ENCODE results near the gene KCNIP1. TPM values are rescaled to one million over a fixed set of nuclear protein-coding genes. Genes with fewer than 3 reads are reported as not detected.

Gene KCNIP1
- total RNA-seq, 2 experiments from 2014 or later: not detected

DNA sequence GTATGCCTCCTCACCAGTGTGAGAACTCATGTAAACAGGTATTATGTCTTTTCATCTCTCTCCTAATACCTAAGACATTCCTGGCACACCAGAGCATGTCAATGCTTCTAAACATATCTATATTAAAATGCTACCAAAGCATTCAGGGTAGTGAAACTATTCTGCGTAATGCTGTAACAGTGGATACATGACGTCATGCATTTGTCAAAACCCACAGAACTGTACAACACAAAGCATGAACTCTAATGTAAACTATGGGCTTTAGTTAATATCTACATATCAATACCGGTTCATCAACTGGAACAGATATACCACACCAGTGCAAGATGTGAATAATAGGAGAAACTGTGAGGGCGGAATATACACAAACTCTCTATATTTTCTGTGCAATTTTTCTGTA lies 207.5 kb downstream of the KCNIP1 start:
- ChIA-PET CTCF (no interaction called here), POLR2A (no interaction called here)
- Histone ChIP-seq H3K27ac (ENCODE audit: low read depth in 1 of 2, low read length in 2 of 2) (no peak overlapping the region), H3K4me3 (ENCODE audit: low read length) (no peak overlapping the region), H3K27me3 (ENCODE audit: control insufficient read depth in 1 of 2, insufficient read depth in 2 of 2, low read length in 2 of 2) (peaks cover 0 to 2% of the 10 kb centered on the region in 2 experiments), H3K9me3 (ENCODE audit: control insufficient read depth in 1 of 2, insufficient read depth in 1 of 2, low read length in 2 of 2) (peaks cover 3% of the 10 kb centered on the region in 2 experiments), H3K4me1 (ENCODE audit: insufficient read depth, low read length) (no peaks in the 10 kb centered on the region), H3K36me3 (ENCODE audit: insufficient read depth, low read length) (no peaks in the 10 kb centered on the region)
- intact Hi-C loops (cut with DNase I, micrococcal nuclease): no loop called here
- no peak overlapping the region for H3K27ac Mint-ChIP-seq
- no peaks in the 10 kb centered on the region for H3K36me3 Mint-ChIP-seq (ENCODE audit: low read depth)
- TF ChIP-seq, protein P1, sequence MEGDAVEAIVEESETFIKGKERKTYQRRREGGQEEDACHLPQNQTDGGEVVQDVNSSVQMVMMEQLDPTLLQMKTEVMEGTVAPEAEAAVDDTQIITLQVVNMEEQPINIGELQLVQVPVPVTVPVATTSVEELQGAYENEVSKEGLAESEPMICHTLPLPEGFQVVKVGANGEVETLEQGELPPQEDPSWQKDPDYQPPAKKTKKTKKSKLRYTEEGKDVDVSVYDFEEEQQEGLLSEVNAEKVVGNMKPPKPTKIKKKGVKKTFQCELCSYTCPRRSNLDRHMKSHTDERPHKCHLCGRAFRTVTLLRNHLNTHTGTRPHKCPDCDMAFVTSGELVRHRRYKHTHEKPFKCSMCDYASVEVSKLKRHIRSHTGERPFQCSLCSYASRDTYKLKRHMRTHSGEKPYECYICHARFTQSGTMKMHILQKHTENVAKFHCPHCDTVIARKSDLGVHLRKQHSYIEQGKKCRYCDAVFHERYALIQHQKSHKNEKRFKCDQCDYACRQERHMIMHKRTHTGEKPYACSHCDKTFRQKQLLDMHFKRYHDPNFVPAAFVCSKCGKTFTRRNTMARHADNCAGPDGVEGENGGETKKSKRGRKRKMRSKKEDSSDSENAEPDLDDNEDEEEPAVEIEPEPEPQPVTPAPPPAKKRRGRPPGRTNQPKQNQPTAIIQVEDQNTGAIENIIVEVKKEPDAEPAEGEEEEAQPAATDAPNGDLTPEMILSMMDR (IDR thresholded peaks at IDR 0.05): no peak
- H3K9me3 Mint-ChIP-seq: peaks cover 2% of the 10 kb centered on the region
- peaks cover 46% of the 10 kb centered on the region for H3K27me3 Mint-ChIP-seq
- H3K4me3 Mint-ChIP-seq: no peak overlapping the region
- DNase-seq (no peak), ATAC-seq (ENCODE audit: poor library complexity) (no peak)
- H3K4me1 Mint-ChIP-seq (ENCODE audit: low read depth): no peaks in the 10 kb centered on the region

DNA sequence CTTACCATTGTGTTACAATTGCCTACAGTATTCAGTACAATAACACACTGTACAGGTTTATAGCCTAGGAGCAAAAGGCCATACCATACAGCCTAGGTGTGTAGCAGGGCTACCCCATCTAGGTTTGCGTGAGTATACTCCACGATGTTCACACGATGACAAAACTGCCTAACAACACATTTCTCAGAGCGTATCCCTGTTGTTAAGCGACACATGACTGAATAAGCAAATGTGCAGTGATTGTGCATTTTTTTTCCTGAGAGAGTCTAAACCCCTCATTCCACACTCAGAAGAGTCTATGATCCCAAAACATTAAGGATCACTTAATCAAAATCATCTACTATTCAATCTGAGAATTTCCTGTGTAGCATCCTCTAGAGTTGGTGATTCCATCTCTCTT lies 211.3 kb downstream of the KCNIP1 start:
- no peak overlapping the region for H3K27ac ChIP-seq (ENCODE audit: low read depth in 1 of 2, low read length in 2 of 2)
- no peaks in the 10 kb centered on the region for H3K4me1 Mint-ChIP-seq (ENCODE audit: low read depth)
- no peak overlapping the region for H3K4me3 Mint-ChIP-seq
- H3K27me3 ChIP-seq (ENCODE audit: control insufficient read depth in 1 of 2, insufficient read depth in 2 of 2, low read length in 2 of 2): peaks cover 6 to 10% of the 10 kb centered on the region in 2 experiments
- ChIA-PET CTCF (no interaction called here), POLR2A (no interaction called here)
- no peaks in the 10 kb centered on the region for H3K36me3 Mint-ChIP-seq (ENCODE audit: low read depth)
- intact Hi-C loops (cut with DNase I, micrococcal nuclease): no loop called here
- no peaks in the 10 kb centered on the region for H3K36me3 ChIP-seq (ENCODE audit: insufficient read depth, low read length)
- peaks cover 0 to 6% of the 10 kb centered on the region in 2 experiments for H3K9me3 ChIP-seq (ENCODE audit: control insufficient read depth in 1 of 2, insufficient read depth in 1 of 2, low read length in 2 of 2)
- H3K9me3 Mint-ChIP-seq: peaks cover 2% of the 10 kb centered on the region
- ATAC-seq (ENCODE audit: poor library complexity) (no peak), DNase-seq (no peak)
- H3K27me3 Mint-ChIP-seq: peaks cover 42% of the 10 kb centered on the region
- no peak overlapping the region for H3K4me3 ChIP-seq (ENCODE audit: low read length)
- H3K27ac Mint-ChIP-seq: no peak overlapping the region
- H3K4me1 ChIP-seq (ENCODE audit: insufficient read depth, low read length): no peaks in the 10 kb centered on the region
- TF ChIP-seq, protein P1 (IDR thresholded peaks at IDR 0.05): no peak

DNA sequence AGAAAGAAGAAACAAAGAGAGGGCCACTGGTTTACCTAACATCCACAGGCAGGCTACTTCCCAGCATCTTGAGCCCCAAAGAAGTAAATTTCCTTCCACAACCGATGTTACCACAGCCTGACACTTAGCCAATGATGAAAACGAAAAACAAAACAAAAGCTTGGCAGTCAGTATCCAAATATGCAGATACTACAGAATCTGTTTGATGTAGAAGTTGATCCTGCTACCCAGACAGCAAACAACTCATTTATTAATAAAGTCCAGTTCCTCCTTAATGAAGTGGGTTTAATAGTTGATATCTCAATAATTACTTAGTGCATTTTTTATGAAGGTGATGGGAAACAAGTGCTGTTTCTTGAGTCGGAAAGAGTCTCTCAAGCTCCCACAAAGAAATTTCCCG lies 212.6 kb downstream of the KCNIP1 start:
- intact Hi-C loops (cut with DNase I, micrococcal nuclease): no loop called here
- CTCF ChIA-PET: no interaction called here

More for the DNA sequence above, 212.6 kb downstream of the KCNIP1 start:
- H3K27ac ChIP-seq (ENCODE audit: low read depth in 1 of 2, low read length in 2 of 2): no peak overlapping the region
- no peaks in the 10 kb centered on the region for H3K9me3 Mint-ChIP-seq
- no peaks in the 10 kb centered on the region for H3K4me1 ChIP-seq (ENCODE audit: insufficient read depth, low read length)
- H3K9me3 ChIP-seq (ENCODE audit: control insufficient read depth in 1 of 2, insufficient read depth in 1 of 2, low read length in 2 of 2): peaks cover 0 to 6% of the 10 kb centered on the region in 2 experiments
- POLR2A ChIA-PET: no interaction called here
- H3K27me3 ChIP-seq (ENCODE audit: control insufficient read depth in 1 of 2, insufficient read depth in 2 of 2, low read length in 2 of 2): peaks cover 6 to 11% of the 10 kb centered on the region in 2 experiments
- TF ChIP-seq, protein P1 (IDR thresholded peaks at IDR 0.05): no peak
- DNase-seq (no peak), ATAC-seq (ENCODE audit: poor library complexity) (no peak)
- no peak overlapping the region for H3K27ac Mint-ChIP-seq
- no peaks in the 10 kb centered on the region for H3K36me3 Mint-ChIP-seq (ENCODE audit: low read depth)
- H3K4me3 Mint-ChIP-seq: no peak overlapping the region
- H3K36me3 ChIP-seq (ENCODE audit: insufficient read depth, low read length): no peaks in the 10 kb centered on the region
- no peaks in the 10 kb centered on the region for H3K4me1 Mint-ChIP-seq (ENCODE audit: low read depth)
- peaks cover 35% of the 10 kb centered on the region for H3K27me3 Mint-ChIP-seq
- H3K4me3 ChIP-seq (ENCODE audit: low read length): no peak overlapping the region

Data from CD4-positive, alpha-beta T cell (primary cell).